Stomach (tissue), 9 donors: ENCODE data around the gene TIGAR. TPM values are rescaled to one million over a fixed set of nuclear protein-coding genes. Genes with fewer than 3 reads are reported as not detected.
A peak's percentile ranks its signal among the peaks of the same experiment; 100 is the strongest.

ENCODE experiments used
- DNase-seq, 2 donors: peaks; one replicate each; pipeline versions ENCODE4 v3.0.0 to v3.0.0-alpha.2; 2013 to 2019
- H3K27ac ChIP-seq, 5 donors: fragments of 200-600 bp in 4 of 5; sonication (generic) in 4 of 5; one replicate each; pipeline ENCODE4 v1.5.1; 2013 to 2019; ENCODE audit warnings: mild to moderate bottlenecking in 1 of 5, moderate library complexity in 1 of 5
- H3K27me3 ChIP-seq, 3 donors: fragments of 200-600 bp; sonication (generic); one replicate each; pipeline ENCODE4 v1.5.1; 2017 to 2019; ENCODE audit warnings: mixed run types in 1 of 3
- H3K36me3 ChIP-seq, 4 donors: fragments of 200-600 bp; sonication (generic); 1 replicate in 3 of 4; 2 replicates in 1 of 4; pipeline ENCODE4 v1.5.1; 2016 to 2019
- H3K4me1 ChIP-seq, 4 donors: fragments of 200-600 bp; sonication (generic); one replicate each; pipeline ENCODE4 v1.5.1; 2016 to 2019
- H3K4me3 ChIP-seq, 4 donors: fragments of 200-600 bp; sonication (generic) in 3 of 4; one replicate each; pipeline ENCODE4 v1.5.1; 2016 to 2019; ENCODE audit warnings: mild to moderate bottlenecking in 1 of 4
- H3K9me3 ChIP-seq, 4 donors: fragments of 200-600 bp; sonication (generic); one replicate each; pipeline ENCODE4 v1.5.1; 2016 to 2019
- EP300 ChIP-seq: sonication (generic); formaldehyde crosslinking; IDR thresholded peaks from one replicate; pipeline ENCODE4 v1.6.1; 2017; ENCODE audit warnings: antibody characterized with exemption
- POLR2A ChIP-seq, 4 donors: fragments of 450-650 bp; IDR thresholded peaks; one replicate each; pipeline ENCODE4 v1.6.1; 2016; ENCODE audit warnings: antibody characterized with exemption in 4 of 4, control low read depth in 2 of 4, mild to moderate bottlenecking in 1 of 4, moderate library complexity in 1 of 4
- POLR2AphosphoS5 ChIP-seq, 3 donors: sonication (generic); formaldehyde crosslinking; IDR thresholded peaks; one replicate each; pipeline ENCODE4 v1.6.1; 2016; ENCODE audit warnings: antibody characterized with exemption in 3 of 3
- WGBS, 5 donors: extraction: QIAGEN DNeasy Blood & Tissue Kit in 3 of 5; methylation state at CpG; one replicate each; pipeline versions ENCODE4 v1.1.5 to v1.1.7; 2013 to 2018; 5-methylcytosine and 5-hydroxymethylcytosine counted together
- intact Hi-C: fragments of 100-400 bp; cut with DNase I; formaldehyde crosslinking; loops from one replicate; pipeline ENCODE4 v1.15.1; 2023; ENCODE audit warnings: low total_unique reads
- polyA plus RNA-seq, 3 donors: library from polyadenylated mRNA; stranded (reverse); fragments of 200-250 nt; gene quantifications; one replicate each; pipeline ENCODE4 v1.2.3, GENCODE V29; 2013
- total RNA-seq, 5 donors: library from RNA; depleted of rRNA; stranded (reverse); fragments of >200 nt; gene quantifications; one replicate each; pipeline versions ENCODE4 v1.1.0 to v1.2.3, GENCODE V29; 2014 to 2016
- TF ChIP-seq, protein P1 (sequence below), 7 experiments: fragments of 450-650 bp in 4 of 7; fragments of 200-600 bp in 3 of 7; sonication (generic) in 3 of 7; IDR thresholded peaks; one replicate each; pipeline ENCODE4 v1.5.1; 2016 to 2019; ENCODE audit warnings: antibody characterized with exemption in 7 of 7, control low read depth in 2 of 7, mild to moderate bottlenecking in 1 of 7
- donor health status: healthy with polysubstance abuse.
- donor health status: Bipolar disorder and iron deficiency.
- donor health status: healthy.

Gene TIGAR
- total and polyA plus RNA-seq, 8 donors = 0.45 to 149 (median 5.5) TPM; not detected in 1

- TF ChIP-seq, protein P1, sequence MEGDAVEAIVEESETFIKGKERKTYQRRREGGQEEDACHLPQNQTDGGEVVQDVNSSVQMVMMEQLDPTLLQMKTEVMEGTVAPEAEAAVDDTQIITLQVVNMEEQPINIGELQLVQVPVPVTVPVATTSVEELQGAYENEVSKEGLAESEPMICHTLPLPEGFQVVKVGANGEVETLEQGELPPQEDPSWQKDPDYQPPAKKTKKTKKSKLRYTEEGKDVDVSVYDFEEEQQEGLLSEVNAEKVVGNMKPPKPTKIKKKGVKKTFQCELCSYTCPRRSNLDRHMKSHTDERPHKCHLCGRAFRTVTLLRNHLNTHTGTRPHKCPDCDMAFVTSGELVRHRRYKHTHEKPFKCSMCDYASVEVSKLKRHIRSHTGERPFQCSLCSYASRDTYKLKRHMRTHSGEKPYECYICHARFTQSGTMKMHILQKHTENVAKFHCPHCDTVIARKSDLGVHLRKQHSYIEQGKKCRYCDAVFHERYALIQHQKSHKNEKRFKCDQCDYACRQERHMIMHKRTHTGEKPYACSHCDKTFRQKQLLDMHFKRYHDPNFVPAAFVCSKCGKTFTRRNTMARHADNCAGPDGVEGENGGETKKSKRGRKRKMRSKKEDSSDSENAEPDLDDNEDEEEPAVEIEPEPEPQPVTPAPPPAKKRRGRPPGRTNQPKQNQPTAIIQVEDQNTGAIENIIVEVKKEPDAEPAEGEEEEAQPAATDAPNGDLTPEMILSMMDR (IDR thresholded peaks at IDR 0.05) = no peak
- TF ChIP-seq POLR2AphosphoS5 (IDR thresholded peaks at IDR 0.05) = no peak
- no peak for TF ChIP-seq POLR2A (IDR thresholded peaks at IDR 0.05)
- TF ChIP-seq EP300 = no peak
- DNase-seq = no peak
- intact Hi-C loops = no loop called here
- H3K4me1 ChIP-seq = peaks cover 16 to 91% (median 53%) of the 10 kb centered on the region in 4 donors
- H3K9me3 ChIP-seq = no peaks in the 10 kb centered on the region
- peaks cover 22 to 80% (median 70%) of the 10 kb centered on the region in 4 donors for H3K36me3 ChIP-seq
- H3K27ac ChIP-seq = no peak overlapping the region
- H3K27me3 ChIP-seq = no peaks in the 10 kb centered on the region
- WGBS, 5 donors = 64 to 77% (median 68%) methylated on average over 12 of the region's 12 CpGs
- H3K4me3 ChIP-seq = no peak overlapping the region
These were observed 37.3 kb upstream of the TIGAR start for GRCh38 chr12:4283512-4284255.

GRCh38 chr12:4284306-4284705, 36.7 kb upstream of the TIGAR start:
- no peak for TF ChIP-seq POLR2AphosphoS5 (IDR thresholded peaks at IDR 0.05)
- no peak for TF ChIP-seq EP300
- TF ChIP-seq, protein P1 (IDR thresholded peaks at IDR 0.05) = no peak
- TF ChIP-seq POLR2A (IDR thresholded peaks at IDR 0.05) = no peak
- peaks cover 22 to 84% (median 76%) of the 10 kb centered on the region in 4 donors for H3K36me3 ChIP-seq

DNA sequence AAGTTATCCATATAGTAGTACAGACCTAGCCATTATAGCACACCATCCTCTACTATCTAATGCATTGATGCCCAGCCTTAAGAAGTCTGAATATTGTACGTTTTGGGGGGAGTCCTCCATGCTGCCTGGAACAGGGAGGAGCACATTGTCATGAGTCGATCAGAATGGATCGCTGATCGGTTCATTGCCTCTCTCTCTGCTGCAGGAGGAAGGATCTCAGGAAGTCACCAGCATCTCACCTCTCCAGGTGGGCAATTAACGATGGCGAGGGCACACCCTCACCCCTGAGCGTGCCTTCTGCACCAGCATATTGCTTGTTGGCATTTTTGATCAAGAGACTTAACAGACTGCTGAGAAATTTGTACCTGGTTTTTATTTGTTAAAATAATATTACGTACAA, 35.9 kb upstream of the TIGAR start:
- H3K36me3 ChIP-seq = peaks cover 22 to 92% (median 82%) of the 10 kb centered on the region in 4 donors
- no peaks in the 10 kb centered on the region for H3K27me3 ChIP-seq
- DNase-seq = no peak
- H3K9me3 ChIP-seq = no peaks in the 10 kb centered on the region
- no peak for TF ChIP-seq EP300
- TF ChIP-seq, protein P1 (IDR thresholded peaks at IDR 0.05) = no peak
- no peak for TF ChIP-seq POLR2A (IDR thresholded peaks at IDR 0.05)
- no peak for TF ChIP-seq POLR2AphosphoS5 (IDR thresholded peaks at IDR 0.05)
- intact Hi-C loops = no loop called here
- no peak overlapping the region for H3K4me3 ChIP-seq
- H3K27ac ChIP-seq = no peak overlapping the region
- H3K4me1 ChIP-seq = peaks cover 18 to 94% (median 55%) of the 10 kb centered on the region in 4 donors
- 83 to 89% (median 85%) methylated on average over 8 of the region's 8 CpGs for WGBS, 5 donors

More at GRCh38 chr12:4284306-4284705, 36.7 kb upstream of the TIGAR start:
- no peak for DNase-seq
- H3K4me1 ChIP-seq = peaks cover 16 to 91% (median 56%) of the 10 kb centered on the region in 4 donors
- no peak overlapping the region for H3K4me3 ChIP-seq
- no peak overlapping the region for H3K27ac ChIP-seq
- H3K9me3 ChIP-seq = no peaks in the 10 kb centered on the region
- 76 to 89% (median 84%) methylated on average over 4 of the region's 4 CpGs for WGBS, 5 donors
- intact Hi-C loops = no loop called here
- H3K27me3 ChIP-seq = no peaks in the 10 kb centered on the region

DNA sequence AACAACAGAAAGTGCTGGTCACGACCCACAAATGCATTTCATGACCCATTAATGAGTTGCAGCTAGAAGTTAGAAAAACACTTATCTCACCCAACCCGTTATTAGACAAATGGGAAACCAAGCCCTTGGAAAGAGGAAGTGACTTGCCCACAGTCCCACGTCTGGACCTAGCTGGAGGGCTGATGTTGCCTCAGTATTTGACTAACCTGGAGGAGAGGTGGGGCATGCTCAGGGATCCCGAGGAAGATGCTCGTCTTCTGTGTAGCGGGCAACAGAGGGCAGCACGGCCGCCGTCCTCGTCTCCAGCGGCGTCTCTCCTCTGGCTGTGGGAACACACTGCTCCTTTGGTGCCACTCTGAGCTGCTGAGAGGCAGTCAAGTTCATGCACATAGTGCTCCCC, 34.8 kb upstream of the TIGAR start:
- intact Hi-C loops = no loop called here
- 64 to 77% (median 70%) methylated on average over 12 of the region's 12 CpGs for WGBS, 5 donors
- Histone ChIP-seq H3K4me3 (no peak overlapping the region), H3K27me3 (no peaks in the 10 kb centered on the region), H3K9me3 (no peaks in the 10 kb centered on the region), H3K4me1 (peaks cover 11 to 90% (median 49%) of the 10 kb centered on the region in 4 donors), H3K36me3 (peaks cover 20 to 93% (median 83%) of the 10 kb centered on the region in 4 donors), H3K27ac (peak overlapping the region in 2 of 5 donors; percentile 70 to 82)
- no peak for DNase-seq
- TF ChIP-seq POLR2A (IDR thresholded peaks at IDR 0.05) (no peak), POLR2AphosphoS5 (IDR thresholded peaks at IDR 0.05) (no peak), EP300 (no peak)
- TF ChIP-seq, protein P1 (IDR thresholded peaks at IDR 0.05) = no peak
